Suppressor macrophage (primary cell): ENCODE results near the gene SLAMF7.
A peak's percentile ranks its signal among the peaks of the same experiment; 100 is the strongest.
"Not testable (repeated sequence)": the region's sequence is repeated elsewhere in the genome, so short reads cannot be mapped to it uniquely, and the experiment has no call there.

Experiments used
- DNase-seq, 4 experiments: peaks; one replicate each; pipeline ENCODE4 v3.0.0-alpha.2; 2020 to 2022

SLAMF7 gene

DNA sequence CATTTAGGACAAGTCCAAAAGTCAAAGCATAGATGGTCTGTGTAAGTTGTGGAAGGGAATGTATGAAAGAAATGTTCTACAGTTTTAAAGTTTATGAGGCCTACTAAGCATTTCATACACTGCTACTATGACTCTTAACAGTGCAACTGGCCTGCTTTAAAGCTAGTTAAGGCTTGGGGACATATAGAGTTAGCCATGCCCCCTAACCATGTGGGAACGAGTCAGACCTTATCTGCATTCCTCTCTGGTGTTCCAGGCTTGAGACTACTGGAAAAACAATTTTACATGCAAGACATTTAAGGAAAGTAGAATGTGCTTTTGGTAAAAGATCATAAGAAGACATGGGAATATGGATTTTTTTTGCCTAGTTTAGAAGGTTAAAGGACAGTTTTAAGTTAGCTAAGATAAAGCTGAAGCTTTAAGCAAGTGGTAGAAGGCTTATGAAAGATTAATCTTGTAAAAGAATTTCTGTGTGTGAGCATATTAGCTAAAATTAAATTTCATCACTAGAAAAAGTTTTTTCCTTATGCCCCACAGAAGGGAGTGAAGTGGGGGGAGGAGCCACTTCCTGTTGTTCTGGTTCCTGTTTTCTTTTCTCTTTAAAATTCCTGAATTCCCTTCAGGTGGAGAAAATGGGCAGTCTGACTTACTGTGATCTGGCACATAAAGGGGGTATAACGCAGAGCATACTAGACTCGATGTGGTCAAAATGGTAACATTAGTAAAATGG, 18.5 kb upstream of the SLAMF7 start:
- DNase-seq: peak in 3 of 4 experiments; percentile 36 to 57 (median 54)

DNA sequence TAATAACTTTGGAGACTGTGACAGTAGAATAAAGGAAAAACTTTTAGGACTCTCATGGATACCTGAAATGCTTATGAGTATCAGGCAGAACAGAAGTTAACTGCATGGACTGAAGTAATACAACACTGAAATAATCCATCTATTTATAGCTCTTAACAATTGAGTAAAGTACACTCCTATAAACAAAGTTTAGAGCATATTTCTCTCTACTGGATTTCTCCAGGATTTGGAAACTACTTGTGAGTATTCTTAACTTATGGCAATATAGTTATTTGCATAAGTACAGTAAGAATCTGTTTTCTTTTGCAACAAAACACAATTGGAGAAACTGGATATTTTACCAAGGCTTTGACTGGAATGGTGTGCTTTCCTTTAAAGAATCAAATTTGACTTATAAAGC, 17.6 kb upstream of the SLAMF7 start:
- no peak for DNase-seq

DNA sequence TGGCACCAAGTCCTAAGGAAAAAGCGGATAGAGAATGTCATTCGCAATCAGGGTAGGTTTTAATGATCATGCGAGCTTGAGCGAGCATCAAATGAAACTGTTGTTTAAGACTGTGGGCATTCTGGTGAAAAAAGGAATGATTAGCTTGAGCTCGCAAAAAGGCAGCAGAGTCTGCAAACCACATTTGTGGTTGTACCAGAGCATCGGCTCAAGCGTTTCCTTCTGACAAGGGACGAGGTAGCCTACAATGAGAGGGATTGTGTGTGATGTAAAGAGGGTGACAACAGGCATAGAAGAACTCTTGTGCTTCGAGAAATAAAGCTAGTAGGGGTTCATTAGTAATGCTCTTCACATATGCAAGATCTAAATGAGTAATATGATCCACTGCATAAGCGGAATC, 16.3 kb upstream of the SLAMF7 start:
- peak in 1 of 4 experiments; percentile 13 for DNase-seq

DNA sequence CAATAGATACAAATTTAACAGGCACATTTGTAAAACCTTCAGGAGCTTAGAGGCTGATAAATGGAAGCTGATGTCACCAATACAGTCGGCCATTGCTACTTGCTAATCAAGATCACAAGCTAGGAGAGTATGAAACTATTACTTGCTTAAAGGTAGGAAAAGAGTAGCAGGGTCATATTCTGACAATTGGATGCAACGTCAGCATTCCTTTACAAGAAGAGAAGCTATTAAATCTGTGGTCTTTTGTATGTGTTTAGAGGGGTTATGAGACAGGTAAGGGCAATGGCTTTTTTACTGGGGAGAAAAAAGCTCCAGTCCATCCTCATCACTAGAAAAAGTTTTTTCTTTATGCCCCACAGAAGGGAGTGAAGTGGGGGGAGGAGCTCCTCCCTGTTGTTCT, 15.7 kb upstream of the SLAMF7 start:
- no peak for DNase-seq

DNA sequence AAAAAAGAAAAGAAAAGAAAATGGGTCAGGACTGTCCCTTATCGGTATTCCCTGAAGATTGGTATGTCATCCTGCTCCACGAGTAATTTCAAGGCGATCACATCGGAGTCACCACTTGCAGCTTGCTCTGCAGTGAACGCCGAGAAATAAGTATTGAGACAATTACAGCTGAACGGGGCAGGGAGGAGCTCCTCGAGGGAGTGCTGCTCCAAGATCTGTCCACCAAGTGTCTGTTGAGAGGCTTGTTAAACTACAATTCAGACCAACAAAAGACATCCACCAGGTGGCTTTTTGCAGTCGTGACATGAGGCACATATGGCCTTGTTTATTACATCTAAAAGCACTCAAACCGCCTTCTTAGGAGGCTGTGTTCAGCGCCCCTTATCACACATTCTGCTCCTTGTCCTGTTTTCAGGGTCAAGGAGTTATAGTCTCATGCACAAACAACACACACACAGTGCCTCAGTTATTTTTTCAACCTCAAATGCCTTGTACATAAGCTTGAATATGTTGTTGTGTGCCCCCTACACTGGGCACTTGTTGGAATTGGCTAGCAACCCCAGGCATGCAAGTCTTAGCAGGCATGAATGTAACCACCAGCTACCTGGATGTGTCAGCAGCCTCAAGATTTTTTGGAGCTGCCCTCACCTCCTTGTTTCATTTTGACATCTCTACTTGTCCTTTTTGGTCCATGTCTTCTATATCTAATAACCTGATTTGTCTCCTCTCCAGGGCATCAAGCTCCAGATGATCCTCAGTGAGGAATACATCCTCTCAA, 14.4 kb upstream of the SLAMF7 start:
- no peak for DNase-seq

DNA sequence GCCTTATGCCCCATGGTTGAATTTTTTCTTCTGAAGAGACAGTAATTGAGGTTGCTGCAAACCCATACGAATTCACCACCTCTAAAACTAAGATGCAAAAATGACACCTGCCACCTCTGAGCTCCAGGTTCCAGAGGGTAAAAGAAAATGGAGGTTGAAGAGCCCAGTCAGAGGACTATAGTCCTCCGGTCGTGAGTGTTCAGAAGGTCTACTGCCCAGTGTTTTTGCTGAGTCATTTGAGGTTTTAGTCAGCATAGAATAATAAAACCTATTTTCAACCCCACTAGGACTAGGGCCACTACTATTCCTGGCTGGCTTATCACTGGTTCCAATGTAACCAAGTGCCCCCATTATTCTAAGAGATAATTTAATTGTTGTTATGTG, 12.9 kb upstream of the SLAMF7 start:
- DNase-seq: peak in 2 of 4 experiments; percentile 44 to 52

DNA sequence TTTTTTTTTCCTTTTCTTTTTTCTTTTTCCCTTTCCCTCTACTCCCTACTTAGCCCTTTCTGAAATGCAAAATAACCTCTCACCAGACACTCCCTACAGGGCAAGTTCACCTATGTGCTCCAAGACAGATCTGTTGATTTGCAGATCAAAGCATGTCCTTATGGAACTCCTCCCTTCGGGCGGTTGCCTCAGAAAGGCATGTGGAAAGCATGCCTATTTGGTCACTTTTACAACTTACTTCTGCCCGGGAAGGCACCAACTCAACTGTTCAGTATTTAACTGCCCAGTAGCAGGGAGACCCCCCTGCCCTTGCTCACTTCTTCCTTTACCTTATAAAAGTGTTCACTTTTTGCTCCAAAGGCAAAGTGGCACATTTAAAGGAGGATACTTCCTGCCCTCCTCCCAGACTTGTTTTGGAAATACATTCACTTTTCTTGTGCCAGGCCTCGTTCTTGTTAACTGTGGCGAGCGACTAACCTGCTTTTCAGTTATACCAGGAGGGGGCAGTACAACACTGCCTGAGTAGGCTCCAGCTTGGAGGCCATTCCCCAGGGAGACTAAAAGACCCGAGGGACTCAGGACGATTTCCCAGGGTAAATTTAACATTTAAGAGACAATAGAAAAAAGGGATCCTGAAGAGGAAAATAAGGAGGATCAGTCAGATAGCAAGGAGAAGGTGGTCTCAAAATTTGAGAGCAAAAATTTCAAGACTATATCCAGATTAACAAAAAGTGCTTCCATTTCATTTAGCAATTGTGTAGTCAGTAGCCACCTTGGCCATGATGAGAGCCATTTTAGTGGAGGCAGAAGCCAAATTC, 12.3 kb upstream of the SLAMF7 start:
- peak; percentile 83 to 94 (median 90) for DNase-seq

DNA sequence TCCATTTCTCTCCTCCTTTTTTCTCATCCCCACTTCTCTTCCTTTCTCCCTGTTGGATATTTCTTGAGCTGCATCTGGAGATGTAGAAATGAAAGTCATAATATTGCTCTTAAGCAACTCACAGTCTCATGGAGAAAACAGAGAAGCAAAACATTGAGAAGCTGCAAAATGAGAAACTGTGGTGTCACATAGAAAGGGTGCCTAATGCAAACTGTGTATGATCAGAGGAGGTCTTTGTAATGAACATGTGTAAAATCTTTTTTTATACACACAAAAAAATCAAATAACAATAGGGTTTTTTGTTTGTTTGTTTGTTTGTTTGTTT, 11.8 kb upstream of the SLAMF7 start:
- DNase-seq: peak in 3 of 4 experiments; percentile 39 to 76 (median 69)

DNA sequence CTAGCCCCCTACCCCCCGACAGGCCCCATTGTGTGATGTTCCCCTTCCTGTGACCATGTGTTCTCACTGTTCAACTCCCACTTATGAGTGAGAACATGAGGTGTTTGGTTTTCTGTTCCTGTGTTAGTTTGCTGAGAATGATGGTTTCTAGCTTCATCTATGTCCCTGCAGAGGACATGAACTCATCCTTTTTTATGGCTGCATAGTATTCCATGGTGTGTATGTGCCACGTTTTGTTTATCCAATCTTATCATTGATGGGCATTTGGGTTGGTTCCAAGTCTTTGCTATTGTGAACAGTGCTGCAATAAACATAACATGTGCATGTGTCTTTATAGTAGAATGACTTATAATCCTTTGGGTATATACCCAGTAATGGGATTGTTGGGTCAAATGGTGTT, 7.5 kb upstream of the SLAMF7 start:
- DNase-seq: not testable (repeated sequence)

DNA sequence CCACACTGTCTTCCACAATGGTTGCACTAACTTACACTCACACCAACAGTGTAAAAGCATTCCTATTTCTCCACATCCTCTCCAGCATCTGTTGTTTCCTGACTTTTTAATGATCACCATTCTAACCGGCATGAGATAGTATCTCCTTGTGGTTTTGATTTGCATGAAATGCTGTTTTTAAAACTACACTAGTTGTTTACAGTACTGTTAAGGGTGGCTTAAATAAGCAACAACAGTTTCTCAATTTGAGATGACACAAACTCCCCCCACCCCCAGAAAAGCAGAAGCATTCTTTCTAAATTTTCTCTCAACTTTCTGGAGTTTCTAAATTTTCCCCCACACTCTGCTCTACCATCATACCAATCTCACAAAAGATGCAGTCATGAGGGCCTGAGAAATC, 7.1 kb upstream of the SLAMF7 start:
- peak; percentile 55 to 84 (median 68) for DNase-seq

DNA sequence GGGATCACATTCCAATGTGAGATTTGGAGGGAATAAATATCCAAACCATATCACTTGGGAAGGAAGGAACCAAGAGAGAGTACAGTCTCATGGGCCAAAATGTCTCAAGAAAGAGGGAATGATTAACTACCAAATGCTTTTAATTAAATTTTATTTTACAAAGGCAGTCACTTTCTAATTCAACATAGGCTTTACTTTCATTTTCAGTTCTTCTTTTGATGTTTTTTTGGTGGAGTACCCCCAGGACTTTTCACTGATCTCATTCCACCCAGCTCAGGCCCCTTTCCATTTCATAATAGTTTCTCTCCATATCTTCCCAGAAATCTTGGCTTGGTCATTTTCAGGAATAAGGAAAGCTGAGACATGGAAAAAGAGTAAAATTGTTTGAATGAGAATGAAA, 5.1 kb upstream of the SLAMF7 start:
- DNase-seq: no peak

DNA sequence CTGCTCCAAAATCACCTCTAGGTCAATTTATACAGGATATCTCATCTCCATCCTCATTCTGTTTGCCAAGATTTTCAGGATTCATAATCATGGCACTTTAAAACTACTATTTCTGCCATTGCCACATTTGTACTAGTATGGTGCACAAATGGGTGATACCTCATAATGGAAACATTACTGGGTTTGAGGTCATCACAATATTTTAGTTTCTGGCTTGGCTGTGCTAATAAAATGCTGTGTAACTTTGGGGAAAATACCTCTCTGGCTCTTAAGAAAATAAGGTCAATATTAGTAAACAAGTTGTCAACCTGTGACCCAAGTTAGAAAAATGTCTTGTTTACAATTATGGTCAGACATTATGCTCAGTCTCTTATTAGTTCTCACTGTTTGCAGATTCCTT, 4.7 kb upstream of the SLAMF7 start:
- no peak for DNase-seq

DNA sequence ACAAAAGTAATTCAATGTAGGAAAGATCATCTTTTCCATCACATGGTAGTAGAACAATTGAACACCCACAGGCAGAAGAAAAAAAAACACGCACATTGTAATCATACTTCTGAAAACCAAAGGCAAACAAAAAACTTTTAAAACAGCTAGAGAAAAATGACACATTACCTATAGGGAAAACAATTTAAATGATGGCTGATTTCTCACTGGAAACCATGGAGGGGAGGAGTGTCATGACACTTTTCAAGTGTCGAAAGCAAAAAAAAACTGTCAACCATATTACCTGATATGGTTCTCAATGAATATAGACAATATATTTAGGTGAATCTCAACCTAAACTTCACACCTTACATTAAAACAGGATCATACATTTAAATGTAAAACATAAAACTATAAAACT, 776 bp upstream of the SLAMF7 start:
- DNase-seq: no peak

DNA sequence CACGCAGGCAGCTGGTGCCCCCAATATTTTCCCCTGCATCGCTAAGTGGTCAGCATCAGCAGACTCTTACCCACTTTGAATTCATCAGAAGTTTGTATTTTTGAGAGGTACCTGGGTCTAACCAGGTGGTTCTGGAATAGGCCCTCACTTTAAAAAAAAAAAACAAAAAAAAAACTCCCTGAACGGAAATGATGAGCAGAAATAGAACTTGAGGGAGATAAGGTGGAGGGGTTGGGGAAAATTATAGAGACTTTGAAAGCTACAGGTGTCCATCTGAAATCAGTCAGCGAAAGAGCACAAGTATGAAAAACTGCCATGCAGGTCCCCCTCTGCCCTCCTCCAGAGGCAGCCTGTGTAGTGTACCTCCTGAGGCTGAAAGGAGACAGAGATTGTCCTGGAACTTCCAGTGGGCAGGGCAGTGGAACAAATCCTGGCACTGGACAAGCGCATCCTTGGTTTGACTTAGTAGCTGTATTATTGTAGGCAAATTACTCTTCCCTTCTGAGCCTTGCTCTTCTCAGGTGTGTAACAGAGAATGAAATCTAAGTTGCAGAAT, 1.2 kb downstream of the SLAMF7 start:
- no peak for DNase-seq

DNA sequence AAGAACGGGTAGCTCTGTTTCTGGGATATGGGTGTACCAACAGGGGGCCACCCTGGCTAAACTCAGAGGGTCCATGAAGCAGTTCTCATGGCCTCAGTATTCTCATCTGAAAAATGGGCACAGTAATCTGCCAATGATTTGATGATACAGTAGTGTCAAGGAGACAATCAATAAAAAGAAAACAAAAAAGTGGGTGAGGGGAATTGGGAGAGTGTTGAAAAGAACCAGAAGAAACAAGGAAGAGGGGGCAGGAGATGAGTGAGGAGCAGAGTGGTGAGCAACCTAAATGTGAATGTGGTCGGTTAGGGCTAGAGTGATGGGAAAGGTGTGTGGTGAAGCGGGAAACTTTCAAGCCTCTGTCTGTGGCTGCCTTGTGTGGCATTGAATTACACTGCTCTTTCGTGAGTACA, 2.0 kb downstream of the SLAMF7 start:
- DNase-seq: no peak

DNA sequence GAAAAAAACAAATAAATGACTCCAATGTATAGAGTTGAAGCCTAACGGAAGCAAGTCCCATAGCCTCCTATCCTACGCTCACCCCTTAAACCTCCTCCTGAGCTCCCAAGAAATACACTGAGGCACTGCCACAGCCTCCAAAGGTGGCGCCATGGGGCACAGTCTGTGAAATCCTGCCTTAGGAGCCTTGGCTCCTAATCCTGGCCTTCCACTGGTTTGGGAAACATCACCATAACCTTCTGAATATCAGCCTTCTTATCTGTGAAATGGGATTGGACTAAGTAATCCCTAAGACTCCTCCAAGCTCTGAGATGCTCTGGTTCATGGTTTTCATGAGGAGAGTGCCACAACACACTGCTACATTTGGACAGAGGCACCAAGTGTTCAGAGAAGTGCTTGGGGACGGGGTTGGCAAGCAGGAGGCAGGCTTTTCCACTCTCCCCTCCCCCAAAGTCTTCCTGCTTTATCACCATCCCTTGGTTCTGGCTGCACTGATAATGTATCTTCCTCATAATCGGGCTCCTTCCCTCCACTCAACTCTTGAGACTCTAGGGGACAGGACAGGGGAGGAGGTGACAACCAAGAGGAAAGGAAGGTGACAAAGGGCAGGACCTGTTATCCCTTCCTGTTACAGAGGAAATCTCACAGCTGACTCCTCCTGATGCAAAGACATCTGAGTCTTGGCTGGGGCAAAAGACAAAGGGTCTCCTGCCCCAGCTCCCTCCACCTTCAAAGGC, 2.7 kb downstream of the SLAMF7 start:
- no peak for DNase-seq

DNA sequence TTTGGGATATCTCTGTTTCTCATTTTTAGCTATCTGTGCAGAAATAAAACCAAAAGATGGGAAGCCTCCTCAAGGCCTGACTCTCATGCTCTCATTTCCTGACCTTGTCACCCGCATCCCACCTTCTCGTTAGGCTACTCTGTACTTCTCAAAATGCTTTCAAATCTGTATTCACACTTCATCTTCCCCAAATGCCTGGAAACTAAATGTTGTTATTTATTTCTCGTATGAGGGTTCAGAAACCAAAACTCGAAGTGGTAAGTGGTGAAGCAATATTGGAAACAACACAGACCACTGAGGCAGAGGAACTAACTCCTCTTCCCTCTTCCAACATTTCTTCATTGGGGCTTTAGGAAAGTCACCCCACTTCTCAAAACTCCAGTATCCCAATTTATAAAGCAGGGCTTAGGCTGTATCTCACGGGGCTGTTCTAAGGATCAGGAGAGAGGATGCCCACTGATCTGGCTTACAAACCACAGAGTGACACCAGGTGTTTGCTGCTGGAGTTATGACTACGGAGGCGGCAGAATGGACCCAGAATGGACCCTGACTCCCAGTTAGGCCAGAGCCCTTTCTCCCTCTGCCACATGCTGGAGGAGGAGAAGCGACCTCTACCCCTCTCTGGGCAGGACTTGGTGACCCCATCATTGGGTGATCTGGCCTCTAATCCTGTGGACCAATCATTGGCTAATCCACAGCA, 3.5 kb downstream of the SLAMF7 start:
- DNase-seq: peak in 3 of 4 experiments; percentile 49 to 63 (median 55)

DNA sequence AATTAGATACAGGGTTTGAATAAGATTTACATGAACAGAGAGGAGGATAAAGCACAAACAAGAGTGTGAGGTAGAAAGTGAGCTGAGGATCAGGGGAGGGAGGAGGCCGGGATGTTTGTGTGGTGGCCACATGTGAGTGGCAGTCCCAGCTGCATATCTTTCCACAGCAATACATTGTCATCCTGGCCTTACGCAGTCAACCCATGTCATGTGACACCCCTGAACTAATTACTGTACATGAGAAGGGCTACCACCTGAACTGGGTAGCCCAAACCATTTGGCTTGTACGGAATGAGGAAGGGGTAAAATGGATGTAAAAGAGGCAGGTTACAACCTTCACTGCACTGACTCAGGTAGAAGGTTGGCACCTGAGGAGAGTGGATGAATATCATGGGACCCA, 4.2 kb downstream of the SLAMF7 start:
- no peak for DNase-seq

DNA sequence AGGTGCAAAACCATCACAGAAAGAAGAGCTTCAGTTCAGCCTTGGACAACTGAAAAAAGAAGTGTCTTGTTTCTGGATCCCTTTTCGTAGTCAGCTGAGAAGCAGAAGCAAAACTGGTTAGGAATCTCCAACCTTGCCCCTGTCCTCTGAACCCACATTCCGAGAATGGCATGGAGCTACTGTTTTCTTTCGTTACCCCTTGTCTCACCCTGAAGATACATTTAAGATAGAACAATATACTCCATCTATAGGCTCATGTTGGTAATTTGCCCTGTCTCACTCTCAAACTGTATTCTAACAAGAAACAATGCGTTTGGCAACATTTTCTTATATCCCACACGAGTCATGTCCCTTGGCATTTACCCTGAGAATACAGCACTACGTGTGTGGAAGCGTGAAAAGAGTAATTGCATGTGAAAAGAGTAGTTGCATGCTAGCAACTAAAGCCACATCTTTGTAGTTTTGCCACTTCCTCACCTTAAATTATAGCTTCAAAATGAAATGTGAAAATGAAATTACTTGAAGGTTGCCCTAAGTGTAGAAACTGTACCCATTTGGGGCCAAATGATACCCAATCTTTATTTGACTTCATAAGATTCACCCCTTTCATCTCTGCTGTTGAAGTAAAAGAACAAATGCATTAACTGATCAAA, 5.3 kb downstream of the SLAMF7 start:
- peak in 1 of 4 experiments; percentile 27 for DNase-seq

DNA sequence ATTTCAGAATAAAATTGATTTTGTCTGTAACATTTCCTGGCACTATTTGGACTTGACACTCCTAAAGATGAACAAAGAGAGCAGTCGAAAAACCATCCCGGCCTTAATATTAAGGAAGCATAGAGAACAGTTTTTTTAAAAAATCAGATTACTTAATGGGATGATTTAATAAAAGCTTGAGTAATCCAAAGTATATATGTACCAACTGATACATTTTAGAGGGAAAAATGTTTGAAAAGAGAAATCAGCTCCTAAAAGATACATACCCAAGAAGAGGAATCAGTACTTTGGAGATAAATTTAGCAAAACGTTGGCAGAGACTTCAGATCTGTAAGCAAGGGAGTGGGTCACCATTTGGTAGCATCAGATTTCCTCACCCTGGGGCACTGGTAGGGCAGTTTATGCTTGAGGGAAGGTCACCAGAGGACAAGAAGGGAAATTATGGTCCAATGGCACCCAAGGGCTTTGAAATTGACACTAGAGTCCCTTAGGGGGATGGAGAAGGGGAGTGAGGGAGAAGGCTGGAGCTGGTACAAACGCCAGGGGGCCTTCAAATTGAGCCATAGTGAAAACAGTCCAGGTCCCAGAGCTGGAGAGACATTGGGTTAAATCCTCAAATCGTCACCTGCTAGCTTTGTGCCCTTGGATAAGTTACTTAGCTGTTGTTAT, 5.9 kb downstream of the SLAMF7 start:
- no peak for DNase-seq

DNA sequence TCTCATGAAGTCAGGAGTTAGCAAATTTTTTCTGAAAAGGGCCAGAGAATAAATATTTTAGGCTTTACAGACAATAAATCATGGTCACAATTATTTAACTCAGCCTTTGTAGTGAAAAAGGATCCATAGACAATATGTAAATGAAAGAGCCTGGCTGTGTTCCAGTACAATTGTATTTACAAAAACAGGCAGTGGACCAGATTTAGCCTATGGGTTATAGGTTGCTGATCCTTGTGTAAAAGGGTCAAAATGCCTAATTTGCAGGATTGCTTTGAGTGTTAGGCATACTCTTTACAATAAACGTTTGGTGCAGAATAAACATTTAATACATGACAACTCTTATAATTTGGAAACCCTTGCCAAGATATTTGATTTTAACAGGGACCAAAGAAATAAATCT, 6.5 kb downstream of the SLAMF7 start:
- no peak for DNase-seq
